ENCODE results near the gene MACROD2. TPM values are rescaled to one million over a fixed set of nuclear protein-coding genes. Genes with fewer than 3 reads are reported as not detected.

Gene MACROD2
- total RNA-seq, 1 experiment from 2014 or later: 1.6 TPM

- Histone ChIP-seq H3K4me1 (ENCODE audit: insufficient read depth, low read length) (no peaks in the 10 kb centered on the region), H3K23ac (ENCODE audit: insufficient read length, low read depth, low read length) (no peak overlapping the region), H3K14ac (ENCODE audit: insufficient read depth, low read length) (no peak overlapping the region), H2BK5ac (ENCODE audit: insufficient read length, low read length) (no peak overlapping the region), H4K5ac (ENCODE audit: insufficient read length, low read depth, low read length) (no peak overlapping the region), H3K56ac (ENCODE audit: insufficient read length, low read depth, low read length) (no peak overlapping the region), H2BK15ac (ENCODE audit: low read depth, low read length) (no peak overlapping the region), H3K4me2 (ENCODE audit: insufficient read depth, insufficient read length, low read length) (no peak overlapping the region), H3K79me1 (ENCODE audit: insufficient read depth, low read depth, low read length, poor library complexity, severe bottlenecking) (no peaks in the 10 kb centered on the region), H3K27me3 (ENCODE audit: insufficient read depth, low read length) (no peaks in the 10 kb centered on the region), H3K79me2 (ENCODE audit: insufficient read depth, low read length) (no peaks in the 10 kb centered on the region), H3K23me2 (ENCODE audit: insufficient read length, low read depth, low read length, poor library complexity, severe bottlenecking) (no peaks in the 10 kb centered on the region), H3T11ph (ENCODE audit: low read length) (no peak overlapping the region), H4K8ac (replicated peaks; ENCODE audit: insufficient read length, low read depth, low read length) (no peak overlapping the region), H2BK120ac (ENCODE audit: low read depth, low read length, poor library complexity, severe bottlenecking) (no peak overlapping the region), H3K18ac (ENCODE audit: insufficient read length, low read depth, low read length) (no peak overlapping the region), H3K27ac (ENCODE audit: insufficient read length, low read depth, low read length) (no peak overlapping the region), H3K9ac (ENCODE audit: extremely low read depth, insufficient read length, low read length) (no peak overlapping the region), H2BK12ac (ENCODE audit: insufficient read length, low read depth, low read length) (no peak overlapping the region), H2AK5ac (ENCODE audit: insufficient read length, low read length) (no peak overlapping the region), H3K9me3 (ENCODE audit: control insufficient read depth, low read depth, low read length) (no peaks in the 10 kb centered on the region), H4K20me1 (ENCODE audit: control insufficient read depth, insufficient read depth, insufficient read length) (no peaks in the 10 kb centered on the region), H4K91ac (ENCODE audit: insufficient read length, low read depth, low read length) (no peak overlapping the region), H3K4ac (ENCODE audit: low read depth, low read length) (no peak overlapping the region), H2AFZ (ENCODE audit: low read length) (no peak overlapping the region), H2BK20ac (ENCODE audit: low read depth, low read length, poor library complexity, severe bottlenecking) (no peak overlapping the region)
- Mint-ChIP-seq H3K4me1 (no peaks in the 10 kb centered on the region), H3K4me3 (no peak overlapping the region), H3K9me3 (no peaks in the 10 kb centered on the region), H3K27ac (no peak overlapping the region), H3K36me3 (ENCODE audit: insufficient read depth in 1 of 3, low read depth in 3 of 3) (no peaks in the 10 kb centered on the region), H3K27me3 (ENCODE audit: low read depth) (no peaks in the 10 kb centered on the region)
- no peak for DNase-seq
- TF ChIP-seq CTCF (conservative IDR thresholded peaks at IDR 0.05): no peak
- WGBS (ENCODE audit: extremely low coverage, insufficient read length, low lambda C conversion rate): no CpG with 5 or more reads among the region's 8 CpGs
Measured at GRCh38 chr20:15033891-15034290, 1038.6 kb downstream of the MACROD2 start.

All from H9 (cell line).